ENCODE data around the gene KRTAP20-3.

Gene KRTAP20-3

GRCh38 chr21:30642564-30642963, at the start of gene KRTAP20-3:
KRTAP20-3 (plus strand) TSS chr21:30642864.
- no peak within 1 kb of the TSS for H3K4me3 ChIP-seq (ENCODE audit: low read depth, low read length)

- no peak within 1 kb of the TSS for H3K4me3 ChIP-seq (ENCODE audit: low read depth, low read length)
Observed at GRCh38 chr21:30598802-30599201, 43.9 kb upstream of the KRTAP20-3 start, which contains the start of gene KRTAP6-2. KRTAP6-2 (minus strand) TSS chr21:30598902; CDS start chr21:30598874, 28 bp downstream.

DNA sequence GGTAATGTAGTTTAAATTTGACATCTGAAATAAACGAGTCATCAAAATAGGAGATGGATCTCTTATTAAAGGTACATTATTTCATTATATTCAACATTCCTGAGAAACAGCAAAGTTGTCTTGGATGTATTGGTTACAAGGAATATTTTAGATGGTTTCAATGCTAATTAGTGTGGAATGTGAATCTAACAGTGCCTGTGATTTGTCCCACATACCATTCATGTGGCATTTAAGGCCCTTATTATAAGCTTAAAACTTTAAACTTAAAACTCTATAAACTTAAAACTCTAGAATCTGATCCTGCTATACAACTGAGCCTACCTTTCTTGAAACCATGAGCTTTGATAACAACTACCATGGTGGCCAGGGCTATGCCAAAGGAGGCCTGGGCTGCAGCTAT, 41.9 kb upstream of the KRTAP20-3 start, which contains the start of gene KRTAP22-1:
Gene KRTAP22-1, plus strand, starts transcription at position 301 of the 400 bp plus-strand sequence.
- no peak within 1 kb of the TSS for H3K4me3 ChIP-seq (ENCODE audit: low read depth, low read length)

DNA sequence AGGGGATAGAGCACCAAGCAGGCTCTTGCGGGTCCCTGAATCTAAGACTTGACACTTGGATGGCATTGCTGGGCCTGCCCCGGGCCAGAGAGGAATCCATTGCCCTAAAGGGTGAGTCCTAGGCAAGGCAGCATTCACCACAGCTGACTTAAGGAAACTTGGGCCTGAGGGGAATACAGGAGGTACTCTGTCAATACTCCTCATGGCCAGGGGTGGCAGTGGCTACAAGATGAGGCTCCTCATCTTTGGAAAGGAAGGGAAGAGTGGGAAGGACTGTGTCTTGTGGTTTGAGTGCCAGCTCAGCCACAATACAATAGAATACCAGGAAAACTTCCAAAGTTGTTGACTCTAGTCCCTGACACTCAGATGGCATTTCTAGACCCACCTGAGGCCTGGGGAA, 36.7 kb upstream of the KRTAP20-3 start:
- no peak overlapping the region for H3K4me3 ChIP-seq (ENCODE audit: low read depth, low read length)

DNA sequence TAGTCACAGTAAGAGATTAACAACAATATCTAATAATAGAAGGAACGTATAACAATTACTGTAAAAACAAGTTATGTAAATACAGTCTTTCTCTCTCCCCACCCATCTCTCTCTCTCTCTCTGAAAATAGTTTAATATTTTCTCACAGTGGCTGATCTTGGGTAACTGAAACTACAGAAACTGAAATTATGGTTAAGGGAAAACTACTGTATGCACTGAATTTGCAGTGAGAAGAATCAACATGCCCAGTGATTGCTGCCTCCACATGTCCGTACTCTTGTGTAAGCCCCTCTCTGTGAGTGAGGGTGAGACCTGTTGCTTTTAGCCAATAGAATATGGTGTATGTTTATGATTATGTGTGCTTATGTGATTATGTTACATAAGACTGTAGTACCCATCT, 30.5 kb upstream of the KRTAP20-3 start:
- H3K4me3 ChIP-seq (ENCODE audit: low read depth, low read length): no peak overlapping the region

GRCh38 chr21:30613836-30614235, 28.8 kb upstream of the KRTAP20-3 start, which contains the start of gene KRTAP6-1:
KRTAP6-1 (minus strand) TSS chr21:30613930; CDS start chr21:30613904, 26 bp downstream.
- no peak within 1 kb of the TSS for H3K4me3 ChIP-seq (ENCODE audit: low read depth, low read length)

DNA sequence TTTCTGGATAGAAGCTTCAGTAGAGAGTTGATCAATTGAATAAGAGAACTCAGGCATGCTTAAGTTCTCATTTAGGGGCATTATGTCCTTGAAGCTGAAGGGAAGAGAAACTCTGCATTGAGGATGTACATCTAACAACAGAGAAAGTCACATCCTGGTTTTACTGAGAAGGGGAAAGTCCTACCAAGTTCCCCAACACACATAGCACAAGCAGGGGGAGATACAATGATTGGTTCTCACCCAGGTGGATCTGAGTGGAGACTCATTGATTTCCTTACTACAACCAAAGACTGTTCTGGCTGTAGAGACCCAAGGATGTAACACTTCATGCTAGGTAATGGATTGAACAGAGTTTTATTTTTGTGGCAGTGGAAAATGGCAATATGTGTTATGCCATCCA, 27.5 kb upstream of the KRTAP20-3 start:
- no peak overlapping the region for H3K4me3 ChIP-seq (ENCODE audit: low read depth, low read length)

DNA sequence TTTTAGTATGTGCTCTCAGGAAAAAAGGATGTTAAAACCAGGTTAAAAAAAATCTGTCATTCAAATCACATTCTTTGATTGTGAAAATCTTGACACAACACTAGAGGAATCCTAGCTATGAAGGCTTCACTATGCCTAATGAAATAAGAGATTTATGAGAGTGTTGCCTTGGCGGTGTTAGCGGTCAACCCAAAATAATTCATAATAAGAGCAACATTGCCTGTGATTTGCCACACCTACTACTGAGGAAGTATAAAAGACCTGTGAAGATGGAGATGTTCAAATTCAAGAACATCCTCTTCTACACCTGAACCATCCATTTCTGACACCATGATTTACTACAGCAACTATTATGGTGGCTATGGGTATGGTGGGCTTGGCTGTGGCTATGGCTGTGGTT, 26.5 kb upstream of the KRTAP20-3 start, which contains the start of gene KRTAP20-1:
Gene KRTAP20-1, plus strand, starts transcription at position 301 of the 400 bp plus-strand sequence. Its CDS starts 30 bp downstream, at position 331.
- H3K4me3 ChIP-seq (ENCODE audit: low read depth, low read length): no peak within 1 kb of the TSS

DNA sequence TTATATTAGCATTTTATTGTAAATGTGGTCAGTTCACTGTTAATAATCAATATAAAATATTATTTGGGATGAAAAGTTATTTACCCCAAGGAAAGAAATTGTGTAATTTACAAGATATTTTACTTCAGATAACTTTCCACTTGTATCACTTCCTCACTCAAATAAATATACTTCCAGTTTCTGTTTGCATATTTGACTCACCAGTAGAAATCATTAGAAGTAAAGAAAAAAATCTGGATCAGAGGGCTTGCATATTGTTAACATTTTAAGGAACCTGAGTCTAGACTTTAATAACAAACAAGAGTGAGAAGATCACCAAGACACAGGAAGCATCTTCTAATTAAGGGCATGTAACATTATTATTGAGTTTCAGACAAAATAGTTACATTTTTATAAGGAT, 22.6 kb upstream of the KRTAP20-3 start:
- H3K4me3 ChIP-seq (ENCODE audit: low read depth, low read length): no peak overlapping the region

DNA sequence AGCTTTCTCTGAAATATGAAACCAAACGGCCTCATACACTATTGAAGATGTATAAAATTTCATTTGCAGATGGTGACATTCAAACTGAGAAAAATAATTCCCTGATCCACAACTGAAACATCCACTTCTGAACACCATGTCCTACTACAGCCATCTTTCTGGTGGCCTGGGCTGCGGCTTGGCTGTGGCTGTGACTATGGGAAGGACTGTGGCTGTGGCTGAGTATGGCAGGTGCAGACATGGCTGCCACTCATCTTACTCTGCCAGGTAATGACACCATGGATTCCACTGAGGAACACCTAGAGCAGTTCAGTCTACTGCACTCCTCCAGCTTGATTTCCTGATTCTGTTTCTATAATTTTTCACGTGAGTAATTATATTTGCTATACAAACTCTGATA, 22.1 kb upstream of the KRTAP20-3 start, which contains the start of gene KRTAP20-4:
Gene KRTAP20-4, plus strand, starts transcription at position 106 of the 400 bp plus-strand sequence.
- H3K4me3 ChIP-seq (ENCODE audit: low read depth, low read length): no peak within 1 kb of the TSS

- no peak overlapping the region for H3K4me3 ChIP-seq (ENCODE audit: low read depth, low read length)
Observed at GRCh38 chr21:30623362-30623761, 19.3 kb upstream of the KRTAP20-3 start.

- no peak overlapping the region for H3K4me3 ChIP-seq (ENCODE audit: low read depth, low read length)
Observed at GRCh38 chr21:30625449-30626165, 17.1 kb upstream of the KRTAP20-3 start.

- H3K4me3 ChIP-seq (ENCODE audit: low read depth, low read length): no peak overlapping the region
Observed at GRCh38 chr21:30628109-30628508, 14.6 kb upstream of the KRTAP20-3 start.

- H3K4me3 ChIP-seq (ENCODE audit: low read depth, low read length): no peak overlapping the region
Observed at GRCh38 chr21:30629200-30629599, 13.5 kb upstream of the KRTAP20-3 start.

DNA sequence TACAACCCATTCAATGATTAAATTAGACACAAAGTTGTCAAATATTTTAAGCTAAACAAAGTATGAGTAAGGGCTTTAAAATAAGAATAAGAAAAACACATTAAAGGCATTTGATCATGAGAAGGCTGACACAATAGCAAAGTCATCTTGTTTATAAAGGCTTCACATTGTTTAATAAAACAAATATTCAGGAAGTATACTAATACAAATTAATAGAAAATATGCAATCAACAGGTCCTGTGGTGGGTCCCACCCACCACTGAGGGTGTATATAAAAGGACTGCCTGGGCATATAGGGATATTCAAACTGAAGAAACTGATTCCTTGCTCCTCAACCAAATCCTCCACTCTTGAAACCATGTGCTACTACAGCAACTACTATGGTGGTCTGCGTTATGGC, 7.8 kb upstream of the KRTAP20-3 start, which contains the start of gene KRTAP20-2:
Gene KRTAP20-2, plus strand, starts transcription at position 301 of the 400 bp plus-strand sequence. Its CDS starts 58 bp downstream, at position 359.
- H3K4me3 ChIP-seq (ENCODE audit: low read depth, low read length): no peak within 1 kb of the TSS

DNA sequence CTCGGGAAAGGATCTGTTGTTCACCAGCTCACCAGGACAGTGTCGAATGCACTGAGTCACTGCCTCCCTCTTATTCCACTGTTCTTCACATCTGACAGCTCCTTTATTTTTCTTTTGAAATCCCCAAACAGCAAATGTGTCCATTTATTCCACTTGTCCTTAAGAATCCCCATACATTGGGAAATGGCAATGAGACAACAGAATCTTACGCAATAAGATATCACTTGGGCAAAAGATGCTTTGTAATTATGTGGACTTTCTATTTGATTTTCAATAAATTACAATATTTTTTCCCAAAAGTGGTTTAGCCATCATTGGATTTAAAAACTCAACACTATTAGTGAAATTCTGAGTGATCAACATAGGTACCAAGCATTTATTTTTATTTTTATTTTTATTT, 4.0 kb upstream of the KRTAP20-3 start:
- H3K4me3 ChIP-seq (ENCODE audit: low read depth, low read length): no peak overlapping the region

- H3K4me3 ChIP-seq (ENCODE audit: low read depth, low read length): no peak overlapping the region
Observed at GRCh38 chr21:30646904-30647414, 4.3 kb downstream of the KRTAP20-3 start.

DNA sequence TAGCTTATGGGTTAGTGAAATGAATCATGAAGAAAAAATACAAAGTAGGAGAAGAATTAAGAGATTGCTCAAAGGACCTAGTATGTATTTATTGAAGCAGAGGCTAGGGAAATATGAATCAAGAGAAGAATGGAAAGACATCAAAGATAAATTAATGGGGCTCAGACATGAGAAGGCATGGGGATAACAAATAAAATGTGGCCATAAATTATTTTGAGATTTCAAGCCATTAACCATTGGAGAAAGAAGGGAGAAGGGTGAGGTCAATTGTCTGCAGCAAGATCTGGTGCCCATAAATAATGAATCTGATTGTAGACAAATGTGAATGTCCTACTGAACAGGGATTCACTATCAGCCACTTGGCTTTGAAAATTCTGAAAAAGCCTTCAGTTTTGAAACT, 10.2 kb downstream of the KRTAP20-3 start:
- no peak overlapping the region for H3K4me3 ChIP-seq (ENCODE audit: low read depth, low read length)

DNA sequence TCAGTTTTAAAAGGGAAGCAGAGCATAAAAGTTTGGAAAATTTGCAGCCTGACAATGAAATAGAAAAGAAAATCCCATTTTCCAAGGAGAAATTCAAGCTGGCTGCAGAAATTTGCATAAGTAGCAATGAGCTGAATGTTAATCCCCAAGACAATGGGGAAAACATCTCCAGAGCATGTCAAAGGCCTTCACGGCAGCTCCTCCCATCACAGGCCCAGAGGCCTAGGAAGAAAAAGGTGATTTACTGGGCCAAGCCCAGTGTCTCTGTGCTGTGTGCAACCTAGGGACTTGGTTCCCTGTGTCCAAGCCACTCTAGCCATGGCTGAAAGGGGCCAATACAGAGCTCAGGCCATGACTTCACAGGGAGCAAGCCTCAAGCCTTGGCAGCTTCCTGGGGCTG, 26.1 kb downstream of the KRTAP20-3 start:
- no peak overlapping the region for H3K4me3 ChIP-seq (ENCODE audit: low read depth, low read length)

- no peak overlapping the region for H3K4me3 ChIP-seq (ENCODE audit: low read depth, low read length)
Observed at GRCh38 chr21:30672985-30673650, 30.5 kb downstream of the KRTAP20-3 start.

DNA sequence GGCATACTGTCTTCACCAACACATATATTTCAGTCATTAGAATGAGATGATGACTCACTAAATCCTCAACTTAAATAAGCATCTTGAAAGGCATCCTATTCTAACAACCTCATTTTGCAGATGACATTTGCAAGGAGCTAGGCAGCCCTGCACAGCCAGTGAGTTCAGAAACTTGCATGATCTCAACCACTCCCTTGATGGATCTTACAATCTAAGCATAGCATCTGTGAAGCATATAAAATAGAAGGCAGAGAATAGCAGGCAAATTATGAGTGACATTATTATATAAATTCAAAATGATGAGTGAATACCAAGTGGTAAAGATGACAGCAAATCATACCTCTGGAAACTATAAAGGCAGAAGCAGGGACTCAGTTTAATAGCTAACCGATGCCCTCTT, 31.6 kb downstream of the KRTAP20-3 start:
- no peak overlapping the region for H3K4me3 ChIP-seq (ENCODE audit: low read depth, low read length)

- no peak overlapping the region for H3K4me3 ChIP-seq (ENCODE audit: low read depth, low read length)
Observed at GRCh38 chr21:30676737-30677136, 34.1 kb downstream of the KRTAP20-3 start.
